Chondrocyte (in vitro differentiated cells): ENCODE measurements around the gene ABCB9. TPM values are rescaled to one million over a fixed set of nuclear protein-coding genes. Genes with fewer than 3 reads are reported as not detected.

Source experiments
- DNase-seq: peaks from one replicate; pipeline ENCODE4 v3.0.0; 2021; ENCODE audit warnings: mixed read lengths, low spot score
- H3K27ac Mint-ChIP-seq: one replicate; pipeline ENCODE4 v1.8.0; 2021; ENCODE audit warnings: mild to moderate bottlenecking, moderate library complexity, mixed read lengths; ENCODE audit not compliant: unreplicated experiment
- H3K27me3 Mint-ChIP-seq: 2 replicates; pipeline ENCODE4 v1.8.0; 2021; ENCODE audit warnings: low read depth, mixed read lengths
- H3K36me3 Mint-ChIP-seq: 2 replicates; pipeline ENCODE4 v1.8.0; 2021; ENCODE audit warnings: low read depth, mixed read lengths
- H3K4me1 Mint-ChIP-seq: 2 replicates; pipeline ENCODE4 v1.8.0; 2021; ENCODE audit warnings: low read depth, mild to moderate bottlenecking, mixed read lengths
- H3K4me3 Mint-ChIP-seq: one replicate; pipeline ENCODE4 v1.8.0; 2021; ENCODE audit warnings: mild to moderate bottlenecking, moderate library complexity, mixed read lengths; ENCODE audit not compliant: unreplicated experiment
- H3K9me3 Mint-ChIP-seq: 2 replicates; pipeline ENCODE4 v1.8.0; 2021; ENCODE audit warnings: low read depth, mixed read lengths
- total RNA-seq: library from RNA; stranded (reverse); gene quantifications from 3 replicates; pipeline ENCODE4 v1.2.1, GENCODE V29; 2021
- TF ChIP-seq, protein P1 (sequence below): fragments of 200-600 bp; sonication (generic); IDR thresholded peaks from 2 replicates; pipeline ENCODE4 v1.5.0; 2021; ENCODE audit warnings: antibody characterized with exemption, mild to moderate bottlenecking, moderate library complexity

The ABCB9 gene
- total RNA-seq, 1 donor from 2014 or later = 14.2 TPM

DNA sequence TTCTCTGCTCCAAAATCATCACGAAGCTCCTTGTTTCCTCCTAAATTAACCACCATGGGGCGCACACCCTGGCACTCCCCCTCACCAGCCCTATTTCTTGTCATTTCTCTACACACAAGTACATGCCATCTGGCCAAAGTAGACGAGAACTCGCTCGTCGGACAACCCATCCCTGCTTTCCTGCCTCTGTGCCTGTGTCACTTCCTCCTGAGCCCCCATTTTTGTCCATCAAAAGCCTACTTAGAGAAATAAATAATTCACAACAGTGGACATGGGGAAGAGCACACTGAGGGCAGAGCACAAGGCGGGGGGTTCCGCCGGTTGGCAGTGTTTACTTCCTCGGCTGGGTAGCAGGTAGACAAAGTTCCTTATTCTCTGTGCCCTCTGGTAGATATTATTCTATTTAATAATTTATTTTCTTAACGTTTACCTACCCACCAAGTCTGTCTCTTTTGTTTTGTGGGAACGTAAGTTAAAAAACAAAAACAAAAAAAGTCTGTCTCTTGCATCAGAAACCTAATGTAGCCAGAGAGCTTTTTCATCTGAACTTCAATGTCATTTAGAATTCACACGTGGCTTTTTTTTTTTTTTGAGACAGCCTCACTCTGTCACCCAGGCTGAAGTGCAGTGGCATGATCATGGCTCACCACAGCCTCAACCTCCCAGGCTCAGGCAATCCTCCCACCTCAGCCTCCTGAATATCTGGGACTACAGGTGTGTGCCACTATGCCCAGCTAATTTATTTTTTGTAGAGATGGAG, 76.3 kb downstream of the ABCB9 start:
- Mint-ChIP-seq H3K4me3 (no peak overlapping the region), H3K4me1 (peaks cover 79% of the 10 kb centered on the region), H3K9me3 (no peaks in the 10 kb centered on the region), H3K36me3 (no peaks in the 10 kb centered on the region), H3K27me3 (no peaks in the 10 kb centered on the region), H3K27ac (peak overlapping the region; percentile 34)
- TF ChIP-seq, protein P1, sequence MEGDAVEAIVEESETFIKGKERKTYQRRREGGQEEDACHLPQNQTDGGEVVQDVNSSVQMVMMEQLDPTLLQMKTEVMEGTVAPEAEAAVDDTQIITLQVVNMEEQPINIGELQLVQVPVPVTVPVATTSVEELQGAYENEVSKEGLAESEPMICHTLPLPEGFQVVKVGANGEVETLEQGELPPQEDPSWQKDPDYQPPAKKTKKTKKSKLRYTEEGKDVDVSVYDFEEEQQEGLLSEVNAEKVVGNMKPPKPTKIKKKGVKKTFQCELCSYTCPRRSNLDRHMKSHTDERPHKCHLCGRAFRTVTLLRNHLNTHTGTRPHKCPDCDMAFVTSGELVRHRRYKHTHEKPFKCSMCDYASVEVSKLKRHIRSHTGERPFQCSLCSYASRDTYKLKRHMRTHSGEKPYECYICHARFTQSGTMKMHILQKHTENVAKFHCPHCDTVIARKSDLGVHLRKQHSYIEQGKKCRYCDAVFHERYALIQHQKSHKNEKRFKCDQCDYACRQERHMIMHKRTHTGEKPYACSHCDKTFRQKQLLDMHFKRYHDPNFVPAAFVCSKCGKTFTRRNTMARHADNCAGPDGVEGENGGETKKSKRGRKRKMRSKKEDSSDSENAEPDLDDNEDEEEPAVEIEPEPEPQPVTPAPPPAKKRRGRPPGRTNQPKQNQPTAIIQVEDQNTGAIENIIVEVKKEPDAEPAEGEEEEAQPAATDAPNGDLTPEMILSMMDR = no peak
- DNase-seq = no peak

DNA sequence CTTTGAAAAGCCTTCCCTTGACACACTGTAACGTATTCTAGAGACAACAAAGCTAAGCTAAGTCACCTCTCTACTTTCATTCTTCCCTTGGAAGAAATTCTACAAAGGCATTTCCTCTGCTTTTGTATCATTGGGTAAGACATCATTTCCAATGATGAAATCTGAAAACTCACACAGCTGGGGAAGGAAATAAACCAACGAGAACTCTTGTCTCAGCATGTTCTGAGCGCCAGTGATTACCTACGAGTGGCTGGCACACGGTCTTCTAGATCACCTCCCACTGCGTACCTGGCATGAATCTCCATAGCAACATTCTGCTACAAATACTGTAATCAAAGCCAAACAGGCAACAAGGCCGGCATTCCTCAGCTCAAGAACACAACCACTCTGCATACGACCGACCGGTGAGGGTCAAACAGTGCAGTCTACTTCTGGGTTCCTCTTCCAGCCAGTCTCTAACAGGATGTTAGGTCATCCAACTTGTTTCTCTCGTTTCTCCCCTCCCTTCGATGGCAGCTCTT, 78.0 kb downstream of the ABCB9 start:
- H3K27me3 Mint-ChIP-seq = no peaks in the 10 kb centered on the region
- TF ChIP-seq, protein P1 = no peak
- peak overlapping the region; percentile 4 for H3K4me3 Mint-ChIP-seq
- H3K27ac Mint-ChIP-seq = peak overlapping the region; percentile 67
- no peak for DNase-seq
- H3K4me1 Mint-ChIP-seq = peaks cover 75% of the 10 kb centered on the region
- H3K36me3 Mint-ChIP-seq = no peaks in the 10 kb centered on the region
- no peaks in the 10 kb centered on the region for H3K9me3 Mint-ChIP-seq

DNA sequence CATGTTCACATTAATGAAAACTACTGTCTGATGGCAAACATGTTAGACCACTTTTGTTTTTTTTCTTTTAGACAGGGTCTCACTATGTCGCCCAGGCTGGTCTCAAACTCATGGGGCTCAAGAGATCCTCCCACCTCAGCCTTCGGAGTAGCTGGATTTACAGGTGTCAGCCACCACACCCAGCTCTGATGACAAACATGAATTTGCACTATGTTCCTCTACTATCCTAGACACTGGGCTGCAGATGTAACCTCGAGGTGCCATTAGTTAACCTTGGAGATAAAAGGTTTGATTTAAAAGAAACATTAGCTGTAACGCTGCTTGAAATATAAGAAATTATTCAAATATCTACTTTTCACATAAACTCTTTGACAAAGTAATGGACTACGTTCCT, 78.4 kb downstream of the ABCB9 start:
- H3K36me3 Mint-ChIP-seq = no peaks in the 10 kb centered on the region
- H3K4me1 Mint-ChIP-seq = peaks cover 72% of the 10 kb centered on the region
- H3K9me3 Mint-ChIP-seq = no peaks in the 10 kb centered on the region
- DNase-seq = no peak
- H3K27me3 Mint-ChIP-seq = no peaks in the 10 kb centered on the region
- TF ChIP-seq, protein P1 = no peak
- peak overlapping the region; percentile 69 for H3K27ac Mint-ChIP-seq
- H3K4me3 Mint-ChIP-seq = no peak overlapping the region

DNA sequence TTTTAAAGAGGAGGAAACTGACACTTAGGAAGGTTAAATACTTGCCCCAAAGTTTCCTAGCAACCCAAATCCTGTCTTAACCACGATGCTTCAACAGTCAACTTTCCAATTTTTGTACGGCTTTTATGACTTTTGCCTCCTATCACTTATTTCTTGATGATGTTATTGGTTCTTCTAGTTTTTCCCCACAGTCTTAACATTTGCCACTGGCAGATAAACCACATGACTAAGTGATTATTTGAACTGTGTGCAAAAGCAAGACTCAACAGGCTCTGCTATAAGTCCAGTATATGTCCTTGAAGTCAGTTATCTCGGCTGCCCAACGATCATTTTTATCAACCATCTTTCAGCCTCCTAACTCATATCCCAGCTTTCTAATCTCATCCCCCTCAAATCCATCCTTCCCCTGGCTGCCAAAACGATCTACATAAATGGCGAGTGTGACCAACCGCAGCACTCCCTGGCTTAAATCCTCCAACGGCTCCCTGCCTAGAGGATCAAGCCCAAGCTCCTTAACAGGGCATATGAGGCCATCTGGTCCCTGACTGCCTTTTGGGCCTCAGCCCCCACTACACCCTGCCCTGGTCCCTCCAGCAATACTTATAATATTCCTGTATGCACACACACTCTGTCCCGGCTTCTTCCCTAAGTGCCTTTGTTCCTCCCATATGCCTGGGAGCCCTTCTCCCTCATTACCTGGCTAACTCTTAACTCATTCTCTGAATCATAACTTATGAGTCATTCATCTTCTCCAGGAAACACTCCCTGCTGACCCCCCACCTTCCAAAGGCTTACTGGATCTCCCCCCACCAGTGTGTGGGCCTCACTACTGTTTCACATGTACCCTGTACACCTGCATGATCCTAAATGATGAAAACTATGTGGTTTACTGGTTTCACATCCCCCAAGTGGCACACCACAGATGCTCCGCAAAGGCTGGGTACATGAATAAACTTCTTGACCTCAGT, 79.1 kb downstream of the ABCB9 start:
- no peak for DNase-seq
- H3K36me3 Mint-ChIP-seq = no peaks in the 10 kb centered on the region
- H3K4me3 Mint-ChIP-seq = no peak overlapping the region
- no peaks in the 10 kb centered on the region for H3K9me3 Mint-ChIP-seq
- peaks cover 65% of the 10 kb centered on the region for H3K4me1 Mint-ChIP-seq
- peak overlapping the region; percentile 69 for H3K27ac Mint-ChIP-seq
- H3K27me3 Mint-ChIP-seq = no peaks in the 10 kb centered on the region
- TF ChIP-seq, protein P1 = no peak

DNA sequence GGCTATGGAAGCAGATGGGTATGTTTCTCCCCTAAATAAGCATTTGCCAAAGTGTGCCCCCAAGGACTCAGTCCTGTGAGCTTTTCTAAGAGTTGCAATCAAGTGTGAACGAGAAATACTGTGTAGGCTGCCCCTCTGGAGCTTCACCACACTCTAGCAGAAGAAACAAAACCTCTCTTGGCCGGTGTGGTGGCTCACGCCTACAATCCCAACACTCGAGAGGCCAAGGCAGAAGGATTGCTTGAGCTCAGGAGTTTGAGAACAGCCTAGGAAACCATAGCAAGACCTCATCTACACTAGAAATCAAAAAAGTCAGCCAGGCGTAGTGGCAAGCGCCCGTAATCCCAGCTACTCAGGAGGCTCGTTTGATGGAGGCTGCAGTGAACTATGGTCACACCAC, 80.1 kb downstream of the ABCB9 start:
- no peaks in the 10 kb centered on the region for H3K9me3 Mint-ChIP-seq
- TF ChIP-seq, protein P1 = no peak
- no peak overlapping the region for H3K27ac Mint-ChIP-seq
- no peak for DNase-seq
- H3K4me3 Mint-ChIP-seq = no peak overlapping the region
- peaks cover 58% of the 10 kb centered on the region for H3K4me1 Mint-ChIP-seq
- no peaks in the 10 kb centered on the region for H3K36me3 Mint-ChIP-seq
- no peaks in the 10 kb centered on the region for H3K27me3 Mint-ChIP-seq
